Cardiac muscle cell (in vitro differentiated cells and primary cell): ENCODE results near the gene ZNF813. TPM values are rescaled to one million over a fixed set of nuclear protein-coding genes. Genes with fewer than 3 reads are reported as not detected.
"Not testable (repeated sequence)": the region's sequence is repeated elsewhere in the genome, so short reads cannot be mapped to it uniquely, and the experiment has no call there.

Experiments
- DNase-seq, 2 donors: peaks; one replicate each; pipeline versions ENCODE4 v3.0.0 to v3.0.0-alpha.2; 2010 to 2017; ENCODE audit warnings: low read depth in 1 of 2, low spot score in 1 of 2
- H3K27ac ChIP-seq: fragments of 200-600 bp; sonication (generic); 2 replicates; pipeline ENCODE4 v1.5.1; 2016
- H3K27me3 ChIP-seq: fragments of 200-600 bp; sonication (generic); 2 replicates; pipeline ENCODE4 v1.6.0; 2016; ENCODE audit warnings: control low read depth
- H3K36me3 ChIP-seq: fragments of 200-600 bp; sonication (generic); 2 replicates; pipeline ENCODE4 v1.5.1; 2016; ENCODE audit warnings: control low read depth
- H3K4me1 ChIP-seq: fragments of 200-600 bp; sonication (generic); 2 replicates; pipeline ENCODE4 v1.8.1; 2017; ENCODE audit warnings: low read depth, mild to moderate bottlenecking, mixed run types
- H3K4me3 ChIP-seq: fragments of 200-600 bp; sonication (generic); 2 replicates; pipeline ENCODE4 v1.5.1; 2016; ENCODE audit warnings: mild to moderate bottlenecking
- H3K9me3 ChIP-seq: fragments of 200-600 bp; sonication (generic); 2 replicates; pipeline ENCODE4 v1.5.1; 2017; ENCODE audit warnings: low read depth, mild to moderate bottlenecking, control low read depth
- CTCF ChIP-seq: IDR thresholded peaks from 2 replicates; pipeline ENCODE4 v1.5.1; 2012; ENCODE audit warnings: low read depth, mild to moderate bottlenecking, low read length
- polyA plus RNA-seq: library from polyadenylated mRNA; unstranded; fragments of >200 nt; fragmentation: Nextera tagmentation; extraction: Ambion mirVana; gene quantifications from 2 replicates; pipeline ENCODE4 v1.2.1, GENCODE V29; 2016
- total RNA-seq: library from RNA; depleted of rRNA; stranded (reverse); fragments of >200 nt; gene quantifications from 2 replicates; pipeline ENCODE4 v1.2.3, GENCODE V29; 2016

The ZNF813 gene
- total and polyA plus RNA-seq, 2 experiments from 2014 or later, result 2.7 to 3.5 TPM

GRCh38 chr19:53424968-53425597, 42.5 kb upstream of the ZNF813 start:
- Histone ChIP-seq H3K36me3 (no peaks in the 10 kb centered on the region), H3K4me3 (no peak overlapping the region), H3K9me3 (no peaks in the 10 kb centered on the region), H3K4me1 (no peaks in the 10 kb centered on the region), H3K27ac (no peak overlapping the region), H3K27me3 (no peaks in the 10 kb centered on the region)
- peak; percentile 83 to 85 for DNase-seq
- peak; percentile 84 for TF ChIP-seq CTCF

- no peaks in the 10 kb centered on the region for H3K36me3 ChIP-seq
Measured at GRCh38 chr19:53431399-53432087, 36.0 kb upstream of the ZNF813 start, which contains the start of gene ZNF761. ZNF761 (plus strand) TSS chr19:53431984; CDS start chr19:53447269, 15,285 bp downstream.

GRCh38 chr19:53432088-53432661, 35.4 kb upstream of the ZNF813 start:
- no peaks in the 10 kb centered on the region for H3K36me3 ChIP-seq
- DNase-seq, result peak; percentile 21 to 37
- peak overlapping the region; percentile 70 for H3K27ac ChIP-seq
- peak overlapping the region; percentile 82 for H3K4me3 ChIP-seq
- H3K4me1 ChIP-seq, result peaks cover 6% of the 10 kb centered on the region
- H3K27me3 ChIP-seq, result no peaks in the 10 kb centered on the region
- H3K9me3 ChIP-seq, result no peaks in the 10 kb centered on the region
- no peak for TF ChIP-seq CTCF

More at GRCh38 chr19:53431399-53432087, 36.0 kb upstream of the ZNF813 start, which contains the start of gene ZNF761:
- Histone ChIP-seq H3K27me3 (no peaks in the 10 kb centered on the region), H3K4me3 (peak within 1 kb of the TSS; percentile 82), H3K4me1 (peaks cover 6% of the 10 kb centered on the region), H3K27ac (peak within 1 kb of the TSS; percentile 70), H3K9me3 (no peaks in the 10 kb centered on the region)
- DNase-seq, result peak; percentile 93 to 98
- peak; percentile 42 for TF ChIP-seq CTCF

- not testable (repeated sequence) for DNase-seq, H3K4me3 ChIP-seq, H3K27ac ChIP-seq, H3K4me1 ChIP-seq, H3K36me3 ChIP-seq, H3K27me3 ChIP-seq, H3K9me3 ChIP-seq
Measured at GRCh38 chr19:53443809-53444208, 23.7 kb upstream of the ZNF813 start.

- not testable (repeated sequence) for H3K36me3 ChIP-seq, H3K27ac ChIP-seq, H3K4me3 ChIP-seq, H3K27me3 ChIP-seq, H3K9me3 ChIP-seq, H3K4me1 ChIP-seq, DNase-seq
Measured at GRCh38 chr19:53447196-53447595, 20.3 kb upstream of the ZNF813 start.

GRCh38 chr19:53455828-53456227, 11.7 kb upstream of the ZNF813 start:
- Histone ChIP-seq H3K4me3 (no peak overlapping the region), H3K36me3 (peaks cover 28% of the 10 kb centered on the region), H3K27ac (no peak overlapping the region), H3K4me1 (no peaks in the 10 kb centered on the region), H3K27me3 (no peaks in the 10 kb centered on the region), H3K9me3 (no peaks in the 10 kb centered on the region)
- no peak for DNase-seq
- no peak for TF ChIP-seq CTCF

- not testable (repeated sequence) for H3K4me3 ChIP-seq, H3K4me1 ChIP-seq, H3K9me3 ChIP-seq, H3K27me3 ChIP-seq, DNase-seq, H3K36me3 ChIP-seq
- H3K27ac ChIP-seq, result peak overlapping the region; percentile 19
Measured at GRCh38 chr19:53460131-53460721, 7.3 kb upstream of the ZNF813 start.
